ENCODE results near the gene FBXO46.

FBXO46 gene, protein sequence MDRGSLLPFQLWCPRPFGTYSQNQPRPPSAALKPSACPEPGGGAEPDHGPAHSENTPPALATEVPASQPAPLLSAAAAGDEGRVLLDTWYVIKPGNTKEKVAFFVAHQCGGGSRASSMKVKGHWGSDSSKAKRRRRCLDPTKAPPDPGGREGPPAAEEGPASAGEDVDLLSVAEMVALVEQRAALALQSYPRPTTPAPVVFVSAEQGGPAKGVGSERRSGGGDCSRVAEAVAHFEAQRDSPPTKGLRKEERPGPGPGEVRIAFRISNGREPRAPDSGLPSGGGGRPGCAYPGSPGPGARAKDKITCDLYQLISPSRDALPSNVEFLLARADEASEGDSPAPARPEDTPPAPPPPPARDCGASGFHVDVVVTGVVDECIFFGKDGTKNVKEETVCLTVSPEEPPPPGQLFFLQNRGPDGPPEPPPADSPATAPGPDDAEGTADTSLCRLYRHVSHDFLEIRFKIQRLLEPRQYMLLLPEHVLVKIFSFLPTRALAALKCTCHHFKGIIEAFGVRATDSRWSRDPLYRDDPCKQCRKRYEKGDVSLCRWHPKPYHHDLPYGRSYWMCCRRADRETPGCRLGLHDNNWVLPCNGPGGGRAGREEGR

GRCh38 chr19:45730368-45731288 lies at the start of gene FBXO46:
FBXO46 (minus strand) TSS chr19:45730896; CDS start chr19:45713495, 17,401 bp downstream.
- DNase-seq: peak; percentile 98

DNA sequence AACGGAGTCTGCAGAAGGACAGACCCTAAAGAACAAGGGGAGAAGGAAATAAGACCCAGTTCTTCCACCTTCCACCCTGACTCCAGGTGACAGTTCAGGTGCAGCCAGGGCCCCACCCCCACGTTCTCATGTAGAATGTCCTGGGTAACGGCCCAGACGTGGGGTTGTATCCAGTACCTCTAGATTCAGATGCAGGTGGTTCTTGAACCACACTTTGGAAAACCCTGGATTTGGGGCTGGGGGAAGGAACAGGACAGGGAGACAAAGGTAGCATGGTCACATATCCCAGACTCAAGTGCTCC lies 49.4 kb upstream of the FBXO46 start:
- no peak for DNase-seq

DNA sequence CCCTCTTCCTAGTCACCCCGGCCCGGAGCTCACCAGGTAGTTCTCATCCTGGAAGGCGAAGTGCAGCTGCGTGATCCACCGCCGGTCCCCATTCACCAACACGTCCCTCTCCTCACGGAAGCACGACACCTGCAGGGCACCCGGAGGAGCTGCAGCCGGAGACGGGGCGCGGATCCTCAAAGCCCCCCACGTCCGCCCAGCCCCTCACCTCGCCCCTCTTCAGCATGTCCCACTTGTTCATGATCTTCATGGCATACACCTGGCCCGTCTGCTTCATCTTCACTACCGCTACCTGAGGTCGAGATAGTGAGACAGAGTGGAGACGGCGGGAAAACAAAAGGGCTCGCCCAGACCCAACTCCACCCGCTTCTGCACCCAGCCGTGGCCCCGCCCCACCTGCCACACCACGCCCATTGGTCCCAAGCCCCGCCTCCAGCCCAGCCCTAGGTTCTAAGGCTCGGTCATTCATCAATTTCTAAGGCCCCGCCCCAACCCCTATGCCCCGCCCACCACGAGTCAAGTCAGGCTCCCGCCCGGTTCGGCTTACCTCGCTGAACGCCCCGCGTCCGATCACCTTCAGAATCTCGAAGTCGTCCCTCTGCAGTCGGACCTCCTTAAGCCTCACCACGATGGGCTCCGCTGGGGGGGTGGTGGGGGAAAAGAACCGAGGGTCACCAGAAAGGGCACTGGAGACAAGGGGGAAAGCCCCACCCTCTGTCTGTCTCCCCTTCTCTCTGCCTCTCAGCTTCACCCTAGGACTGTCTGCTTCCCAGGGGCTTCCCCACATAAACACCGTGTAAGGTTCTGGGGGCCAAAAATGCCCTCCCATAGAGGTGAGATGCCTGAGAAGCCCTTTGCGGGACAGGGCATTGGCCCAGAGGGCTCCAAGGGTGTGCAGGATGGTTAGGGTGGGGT lies 48.8 kb upstream of the FBXO46 start:
- peak; percentile 35 for DNase-seq

DNA sequence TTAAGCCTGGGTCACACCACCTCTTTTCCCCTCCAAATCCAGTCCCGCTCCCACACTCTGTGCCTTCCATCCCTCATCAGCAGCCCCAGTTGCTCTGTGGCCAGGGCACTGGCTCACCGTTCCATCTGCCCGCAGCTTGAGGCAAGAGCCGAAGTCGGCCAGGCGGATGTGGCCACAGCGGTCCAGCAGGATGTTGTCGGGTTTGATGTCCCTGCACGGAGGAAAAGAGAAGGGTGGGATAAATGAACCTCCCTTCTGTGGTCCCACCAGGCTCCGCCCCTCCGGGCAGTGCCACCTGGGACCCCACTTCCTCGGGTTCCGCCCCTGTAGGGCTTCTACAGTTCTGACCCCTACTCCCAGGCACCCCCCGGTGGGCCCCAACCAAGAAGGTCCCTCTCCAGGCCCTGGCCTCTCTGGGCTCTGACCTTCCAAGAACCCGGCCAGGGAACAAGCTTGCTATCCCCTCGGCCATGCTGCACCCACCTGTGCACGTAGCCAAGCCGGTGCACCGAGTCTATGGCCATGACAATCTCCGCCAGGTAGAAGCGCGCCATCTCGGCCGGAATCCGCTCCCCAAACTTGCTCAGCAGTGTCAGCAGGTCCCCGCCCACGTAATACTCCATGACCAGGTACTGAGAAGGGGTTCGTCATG lies 47.4 kb upstream of the FBXO46 start:
- DNase-seq: no peak

DNA sequence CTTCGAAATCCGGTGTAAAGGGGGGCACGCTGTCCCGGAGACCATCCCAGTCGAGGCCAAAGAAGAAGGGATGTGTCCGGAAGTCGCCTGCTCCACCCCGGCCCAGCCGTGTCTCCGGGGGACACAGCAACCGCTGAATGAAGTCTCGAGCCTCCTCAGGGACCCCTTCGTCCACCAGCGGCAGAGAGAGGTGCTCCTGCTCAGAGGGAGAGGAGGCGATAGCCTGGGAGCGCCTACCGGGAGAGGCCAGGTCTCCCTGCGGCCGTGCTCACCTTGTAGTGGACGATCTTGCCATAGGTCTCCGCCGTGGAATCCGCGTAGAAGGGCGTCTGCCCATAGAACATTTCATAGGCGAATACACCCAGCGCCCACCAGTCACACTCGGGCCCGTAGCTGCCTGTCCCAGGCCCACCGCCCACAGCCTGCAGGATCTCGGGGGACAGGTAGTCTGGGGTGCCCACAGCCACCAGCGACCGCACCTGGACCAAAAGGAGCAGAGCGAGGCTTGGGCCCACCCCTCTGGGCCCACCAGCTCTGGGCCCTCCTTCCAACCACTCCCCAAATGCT lies 46.8 kb upstream of the FBXO46 start:
- no peak for DNase-seq

GRCh38 chr19:45774765-45775164 lies 44.1 kb upstream of the FBXO46 start:
- DNase-seq: no peak

GRCh38 chr19:45773384-45773783 lies 42.7 kb upstream of the FBXO46 start:
- DNase-seq: no peak

DNA sequence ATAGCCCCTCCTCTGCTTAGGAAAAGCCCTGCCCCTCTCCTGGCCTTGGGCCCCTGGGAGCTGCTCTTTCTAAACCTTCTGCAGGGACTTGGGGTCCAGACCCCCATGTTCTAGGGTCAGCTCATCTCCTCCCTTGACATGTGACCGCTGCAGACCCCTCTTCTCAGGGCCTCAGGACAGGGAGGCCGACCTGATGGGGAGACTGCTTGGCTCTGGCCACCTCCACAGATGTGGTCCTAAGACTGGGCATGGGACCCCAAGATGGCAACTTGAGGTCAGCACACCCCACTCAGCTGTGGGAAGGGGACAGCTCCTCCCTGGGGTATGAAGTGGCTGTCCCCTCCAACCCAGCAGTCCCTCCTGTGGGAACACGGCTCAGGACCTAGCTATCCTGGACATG lies 42.2 kb upstream of the FBXO46 start:
- no peak for DNase-seq

GRCh38 chr19:45772130-45772840 lies 41.6 kb upstream of the FBXO46 start:
- no peak for DNase-seq

- DNase-seq: no peak
Observed at GRCh38 chr19:45771311-45771933, 40.7 kb upstream of the FBXO46 start.

DNA sequence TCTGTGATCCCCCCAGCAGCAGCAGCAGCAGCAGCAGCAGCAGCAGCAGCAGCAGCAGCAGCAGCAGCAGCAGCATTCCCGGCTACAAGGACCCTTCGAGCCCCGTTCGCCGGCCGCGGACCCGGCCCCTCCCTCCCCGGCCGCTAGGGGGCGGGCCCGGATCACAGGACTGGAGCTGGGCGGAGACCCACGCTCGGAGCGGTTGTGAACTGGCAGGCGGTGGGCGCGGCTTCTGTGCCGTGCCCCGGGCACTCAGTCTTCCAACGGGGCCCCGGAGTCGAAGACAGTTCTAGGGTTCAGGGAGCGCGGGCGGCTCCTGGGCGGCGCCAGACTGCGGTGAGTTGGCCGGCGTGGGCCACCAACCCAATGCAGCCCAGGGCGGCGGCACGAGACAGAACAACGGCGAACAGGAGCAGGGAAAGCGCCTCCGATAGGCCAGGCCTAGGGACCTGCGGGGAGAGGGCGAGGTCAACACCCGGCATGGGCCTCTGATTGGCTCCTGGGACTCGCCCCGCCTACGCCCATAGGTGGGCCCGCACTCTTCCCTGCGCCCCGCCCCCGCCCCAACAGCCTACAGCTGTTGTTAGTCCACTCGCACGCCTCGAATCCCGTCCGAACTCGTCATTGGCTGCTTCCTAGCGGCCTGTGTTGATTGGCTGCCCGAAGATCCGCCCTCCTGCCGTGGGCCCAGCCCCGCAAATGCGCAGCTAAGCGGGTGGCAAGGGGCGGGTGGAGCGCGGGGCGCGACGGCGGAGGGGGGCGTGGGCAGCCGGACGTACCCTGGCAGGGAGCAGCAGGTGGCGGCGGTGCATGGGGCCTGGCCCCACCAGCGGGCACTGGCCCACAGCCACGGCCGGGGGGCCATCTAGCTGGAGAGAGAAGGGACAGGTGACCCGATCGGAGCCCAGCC lies 39.8 kb upstream of the FBXO46 start:
- peak; percentile 97 for DNase-seq

- no peak for DNase-seq
Observed at GRCh38 chr19:45769821-45770191, 39.1 kb upstream of the FBXO46 start.

- DNase-seq: peak; percentile 95
Observed at GRCh38 chr19:45768984-45769782, 38.5 kb upstream of the FBXO46 start, which contains the start of gene SIX5. SIX5 (minus strand) TSS chr19:45769252; CDS start chr19:45768844, 408 bp downstream.

GRCh38 chr19:45768655-45768983 lies 37.9 kb upstream of the FBXO46 start:
- DNase-seq: no peak

DNA sequence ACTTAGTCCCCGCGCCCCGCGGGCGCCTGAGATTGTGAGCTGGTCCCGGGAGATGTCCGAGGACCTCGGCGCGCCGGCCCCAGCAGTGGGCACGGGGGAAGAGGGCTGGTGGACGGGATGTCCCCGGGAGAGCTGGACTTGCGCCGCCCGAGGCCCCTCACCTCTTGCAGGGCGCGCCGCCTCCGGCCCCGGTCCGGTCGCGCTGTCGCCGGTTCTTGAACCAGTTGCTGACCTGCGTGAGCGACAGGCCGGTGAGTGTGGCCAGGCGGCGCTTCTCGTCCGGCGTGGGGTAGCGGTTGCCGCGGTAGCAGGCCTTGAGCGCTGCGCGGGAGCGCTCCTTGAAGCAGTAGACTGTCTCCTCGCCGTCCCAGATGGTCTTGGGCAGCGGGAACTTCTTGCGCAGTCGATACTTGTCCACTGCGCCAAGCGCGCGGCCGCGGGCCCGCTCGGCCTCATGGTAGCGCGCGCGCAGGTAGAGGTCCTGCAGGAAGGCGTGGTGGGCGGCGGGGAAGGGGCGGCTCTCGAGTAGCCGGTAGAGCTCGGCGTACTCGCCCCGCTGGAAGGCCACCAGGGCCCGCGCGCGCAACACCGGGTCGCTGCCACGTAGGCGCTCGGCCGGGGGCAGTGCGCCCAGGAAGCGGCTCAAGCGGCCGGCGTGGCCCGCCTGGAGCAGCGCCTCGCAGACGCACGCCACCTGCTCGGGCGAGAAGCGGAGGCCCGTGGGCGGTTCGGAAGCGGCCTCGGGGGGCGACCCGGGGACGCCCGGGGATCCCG lies 37.4 kb upstream of the FBXO46 start:
- DNase-seq: peak; percentile 24

DNA sequence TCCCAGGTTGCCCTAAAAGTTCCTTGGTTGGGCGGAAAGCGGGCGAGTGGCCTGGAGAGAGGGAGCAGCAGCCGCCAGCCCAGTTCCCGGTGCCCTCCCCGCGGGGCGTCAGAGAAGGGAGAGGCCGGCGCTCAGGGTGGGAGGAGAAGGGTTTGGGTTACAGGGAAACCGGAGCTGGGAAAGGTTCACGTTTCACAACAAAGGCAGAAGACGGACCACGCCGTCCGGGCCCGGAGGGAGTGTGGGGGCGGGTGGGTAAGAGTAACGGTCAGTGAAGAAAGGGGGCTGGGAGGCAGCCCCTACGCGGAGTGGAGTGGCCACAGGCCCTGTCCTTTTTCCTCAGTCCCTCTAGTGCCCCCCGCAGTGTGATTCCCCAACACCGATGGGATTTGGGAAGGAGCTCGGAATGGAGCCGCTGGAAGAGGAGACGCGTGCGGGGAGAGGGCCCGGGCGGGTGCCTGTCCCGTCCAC lies 36.7 kb upstream of the FBXO46 start:
- DNase-seq: no peak

DNA sequence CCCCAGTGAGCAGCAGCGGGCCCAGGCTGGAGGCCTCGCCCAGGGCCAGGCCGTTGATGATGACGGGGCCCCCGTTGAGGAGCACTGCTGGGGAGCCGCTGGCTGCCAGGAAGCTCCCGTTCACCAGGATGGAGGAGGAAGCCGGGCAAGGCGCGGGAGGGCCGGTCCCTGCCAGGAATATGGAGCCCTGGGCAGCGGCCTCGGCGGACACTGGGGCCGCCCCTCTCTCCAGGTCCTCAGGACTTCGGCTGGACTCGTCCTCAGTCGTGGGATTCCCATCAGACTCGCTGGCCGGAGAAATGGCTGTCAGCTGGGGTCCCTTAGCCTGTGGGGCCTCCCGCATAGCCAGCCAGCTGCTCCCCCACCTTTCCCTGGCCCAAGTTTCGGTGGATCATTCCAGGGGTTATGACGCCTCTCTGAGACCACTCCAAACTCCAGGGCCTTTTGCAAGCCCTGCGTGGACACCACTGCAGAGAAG lies 36.2 kb upstream of the FBXO46 start:
- DNase-seq: no peak

Measured in COR-L47 (cell line).